MM.1S (cell line): ENCODE data around the gene MRPL52.

ENCODE experiments used
- DNase-seq: peaks from one replicate; pipeline ENCODE4 v3.0.0-alpha.2; 2015
- H2AFZ ChIP-seq: fragments of 300-600 bp; sonication (generic); 2 replicates; pipeline ENCODE4 v1.6.0; 2016; ENCODE audit warnings: antibody characterized with exemption, low read length
- H3F3A ChIP-seq: fragments of 300-600 bp; sonication (generic); 2 replicates; pipeline ENCODE4 v1.6.1; 2016; ENCODE audit warnings: mild to moderate bottlenecking, antibody characterized with exemption, low read length, moderate library complexity, mixed read lengths; ENCODE audit not compliant: insufficient read depth
- H3K27ac ChIP-seq: fragments of 300-600 bp; sonication (generic); 2 replicates; pipeline ENCODE4 v1.5.1; 2016; ENCODE audit warnings: mild to moderate bottlenecking, low read length
- H3K27me3 ChIP-seq: fragments of 300-600 bp; sonication (generic); replicated peaks from 2 replicates; pipeline ENCODE4 v1.6.0; 2016; ENCODE audit warnings: low read length; ENCODE audit not compliant: insufficient read depth
- H3K36me3 ChIP-seq: fragments of 300-600 bp; sonication (generic); replicated peaks from 2 replicates; pipeline ENCODE4 v1.6.1; 2016; ENCODE audit warnings: mild to moderate bottlenecking, low read length, mixed read lengths; ENCODE audit not compliant: insufficient read depth
- H3K4me1 ChIP-seq: fragments of 300-600 bp; sonication (generic); 2 replicates; pipeline ENCODE4 v1.6.1; 2016; ENCODE audit warnings: low read length, mixed read lengths
- H3K4me2 ChIP-seq: fragments of 300-600 bp; sonication (generic); 2 replicates; pipeline ENCODE4 v1.6.0; 2016; ENCODE audit warnings: low read depth, low read length
- H3K4me3 ChIP-seq: fragments of 300-600 bp; sonication (generic); 2 replicates; pipeline ENCODE4 v1.5.1; 2016; ENCODE audit warnings: low read length, mixed read lengths
- H3K79me2 ChIP-seq: fragments of 300-600 bp; sonication (generic); 2 replicates; pipeline ENCODE4 v1.6.1; 2016; ENCODE audit warnings: mixed run types, low read length, mixed read lengths
- H3K9ac ChIP-seq: fragments of 300-600 bp; sonication (generic); 2 replicates; pipeline ENCODE4 v1.6.1; 2016; ENCODE audit warnings: low read length, mixed read lengths
- H3K9me2 ChIP-seq: fragments of 300-600 bp; sonication (generic); replicated peaks from 2 replicates; pipeline ENCODE4 v1.6.1; 2016; ENCODE audit warnings: mild to moderate bottlenecking, low read length, mixed read lengths; ENCODE audit not compliant: insufficient read depth
- H3K9me3 ChIP-seq: fragments of 300-600 bp; sonication (generic); replicated peaks from 2 replicates; pipeline ENCODE4 v1.6.1; 2016; ENCODE audit warnings: mild to moderate bottlenecking, low read length, mixed read lengths; ENCODE audit not compliant: insufficient read depth
- H4K20me1 ChIP-seq: fragments of 300-600 bp; sonication (generic); 2 replicates; pipeline ENCODE4 v1.6.1; 2016; ENCODE audit warnings: mild to moderate bottlenecking, low read length, moderate library complexity, mixed read lengths; ENCODE audit not compliant: insufficient read depth
- CTCF ChIP-seq: fragments of 300-600 bp; sonication (generic); IDR thresholded peaks from 2 replicates; pipeline ENCODE4 v1.5.1; 2016; ENCODE audit warnings: antibody characterized with exemption, low read length, mixed read lengths
- EZH2 ChIP-seq: fragments of 300-600 bp; sonication (generic); optimal IDR thresholded peaks from 2 replicates; pipeline ENCODE3; 2017; ENCODE audit warnings: low read depth, mild to moderate bottlenecking, antibody characterized with exemption, low read length, mixed read lengths
- EZH2phosphoT487 ChIP-seq: fragments of 300-600 bp; sonication (generic); IDR thresholded peaks from 2 replicates; pipeline ENCODE4 v1.6.1; 2018; ENCODE audit warnings: antibody characterized with exemption, low read length

The MRPL52 gene

DNA sequence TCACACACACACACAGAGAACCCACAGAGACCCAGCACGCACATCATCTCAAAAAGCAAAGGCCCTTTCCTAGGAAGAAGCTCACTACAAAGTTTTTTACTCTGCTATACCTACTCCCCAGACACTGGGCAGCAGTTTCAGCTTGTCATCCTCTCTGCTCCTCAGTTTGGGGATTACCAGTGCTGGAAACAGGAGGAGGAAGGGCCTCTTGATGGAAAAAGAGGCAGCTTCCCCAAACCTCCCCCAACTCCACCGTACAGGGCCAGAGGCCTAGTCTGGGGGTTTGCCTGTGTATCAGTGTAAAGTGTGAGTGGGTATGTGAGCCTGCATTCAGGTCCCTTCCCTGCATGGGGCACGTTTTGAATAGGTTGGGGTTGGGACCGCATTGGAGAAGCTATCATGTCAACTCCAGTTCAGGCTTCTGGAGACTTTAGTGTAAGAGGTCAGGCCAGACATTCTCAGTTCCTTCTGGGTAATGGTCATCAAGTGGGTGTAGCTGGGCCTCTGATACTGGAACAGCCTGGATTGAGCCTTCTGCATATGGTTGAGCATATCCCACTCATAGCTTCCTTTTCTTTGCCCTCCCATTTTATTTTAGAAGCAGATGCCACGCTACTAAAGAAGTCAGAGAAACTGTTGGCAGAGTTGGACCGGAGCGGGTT, 54.5 kb downstream of the MRPL52 start:
- Histone ChIP-seq H3K4me3 (no peak overlapping the region), H3K9me2 (no peaks in the 10 kb centered on the region), H3K27me3 (no peaks in the 10 kb centered on the region), H3F3A (peaks cover 21% of the 10 kb centered on the region), H3K36me3 (no peaks in the 10 kb centered on the region), H4K20me1 (no peaks in the 10 kb centered on the region), H3K27ac (no peak overlapping the region), H2AFZ (no peak overlapping the region), H3K4me2 (no peak overlapping the region), H3K9me3 (no peaks in the 10 kb centered on the region), H3K9ac (no peak overlapping the region), H3K4me1 (peaks cover 5% of the 10 kb centered on the region; the same call in 1 of the 2 replicates), H3K79me2 (no peaks in the 10 kb centered on the region)
- TF ChIP-seq CTCF (no peak), EZH2phosphoT487 (no peak), EZH2 (no peak)
- no peak for DNase-seq
